Kasumi-1 (cell line): Measurements from ENCODE around the gene IRX5.
A peak's percentile ranks its signal among the peaks of the same experiment; 100 is the strongest.

Experiments used
- DNase-seq, 2 experiments: peaks; one replicate each; lab custom pipeline; 2025; lab: John Stamatoyannopoulos, UW

IRX5 gene

GRCh38 chr16:54931120-54932014 is 702 bp downstream of the IRX5 start:
- peak; percentile 21 to 26 for DNase-seq

DNA sequence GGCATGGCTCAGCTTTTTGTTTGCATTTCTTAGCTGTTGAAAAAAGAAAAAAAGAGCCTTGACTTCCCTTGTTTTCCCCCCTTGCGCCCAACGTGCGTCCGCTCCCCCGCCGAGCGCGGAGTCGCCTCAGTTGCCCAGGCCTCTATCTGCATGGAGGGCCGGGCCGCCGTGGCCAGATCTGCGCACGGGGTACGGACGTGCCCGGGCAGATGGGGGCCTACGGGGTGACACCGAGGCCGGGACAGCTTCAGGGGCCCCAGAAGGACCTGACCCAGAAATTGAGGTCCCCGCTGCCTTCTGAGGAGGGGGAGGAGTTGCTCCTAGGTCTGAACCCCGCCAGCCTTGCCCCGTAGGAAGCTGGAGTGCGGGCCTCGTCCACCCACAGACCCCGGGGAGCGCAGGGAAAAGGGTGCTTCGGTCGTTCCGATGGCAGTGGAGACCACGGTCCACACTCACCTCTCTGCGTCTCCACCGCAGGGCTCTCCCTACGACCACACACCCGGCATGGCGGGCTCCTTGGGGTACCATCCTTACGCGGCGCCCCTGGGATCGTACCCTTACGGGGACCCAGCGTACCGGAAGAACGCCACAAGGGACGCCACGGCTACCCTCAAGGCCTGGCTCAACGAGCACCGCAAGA is 1.5 kb downstream of the IRX5 start:
- peak in 1 of 2 experiments; percentile 23 for DNase-seq

GRCh38 chr16:54932737-54933254 is 2.1 kb downstream of the IRX5 start:
- DNase-seq = no peak

GRCh38 chr16:54933281-54934011 is 2.8 kb downstream of the IRX5 start:
- no peak for DNase-seq

GRCh38 chr16:54934481-54935265 is 4.0 kb downstream of the IRX5 start:
- no peak for DNase-seq

DNA sequence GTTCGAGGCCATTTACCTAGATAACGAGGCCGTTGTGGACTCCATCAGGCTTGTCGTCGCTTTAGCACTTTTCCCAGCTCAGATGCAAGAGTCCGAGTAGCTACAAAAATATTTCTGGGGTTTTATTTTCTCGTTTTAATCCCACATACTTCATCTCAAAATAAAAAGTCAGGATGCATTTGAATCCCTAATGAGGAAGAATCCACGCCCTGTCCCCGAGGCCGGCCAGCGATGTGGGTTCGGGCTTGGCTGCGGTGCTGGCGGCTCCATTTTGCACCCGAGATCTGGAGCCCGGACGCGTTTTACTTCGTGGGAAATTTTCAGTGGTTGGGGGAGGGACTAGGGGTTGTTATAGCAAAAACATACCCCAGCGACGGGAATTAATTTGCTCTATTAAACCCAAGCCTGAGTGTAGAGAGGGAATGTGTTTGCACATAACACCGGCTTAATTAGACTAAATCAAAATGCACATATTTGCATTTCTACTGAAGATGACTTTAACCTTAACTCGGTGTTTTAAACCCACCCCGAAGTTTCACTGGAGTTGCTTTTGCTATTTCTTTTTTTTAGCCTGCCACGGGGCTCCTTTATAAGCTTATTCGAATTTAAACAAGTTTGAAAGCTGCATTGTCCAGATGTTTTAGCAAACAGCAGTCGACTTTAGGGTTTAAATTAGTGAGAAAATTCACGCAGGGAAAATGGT is 4.8 kb downstream of the IRX5 start:
- DNase-seq = no peak

DNA sequence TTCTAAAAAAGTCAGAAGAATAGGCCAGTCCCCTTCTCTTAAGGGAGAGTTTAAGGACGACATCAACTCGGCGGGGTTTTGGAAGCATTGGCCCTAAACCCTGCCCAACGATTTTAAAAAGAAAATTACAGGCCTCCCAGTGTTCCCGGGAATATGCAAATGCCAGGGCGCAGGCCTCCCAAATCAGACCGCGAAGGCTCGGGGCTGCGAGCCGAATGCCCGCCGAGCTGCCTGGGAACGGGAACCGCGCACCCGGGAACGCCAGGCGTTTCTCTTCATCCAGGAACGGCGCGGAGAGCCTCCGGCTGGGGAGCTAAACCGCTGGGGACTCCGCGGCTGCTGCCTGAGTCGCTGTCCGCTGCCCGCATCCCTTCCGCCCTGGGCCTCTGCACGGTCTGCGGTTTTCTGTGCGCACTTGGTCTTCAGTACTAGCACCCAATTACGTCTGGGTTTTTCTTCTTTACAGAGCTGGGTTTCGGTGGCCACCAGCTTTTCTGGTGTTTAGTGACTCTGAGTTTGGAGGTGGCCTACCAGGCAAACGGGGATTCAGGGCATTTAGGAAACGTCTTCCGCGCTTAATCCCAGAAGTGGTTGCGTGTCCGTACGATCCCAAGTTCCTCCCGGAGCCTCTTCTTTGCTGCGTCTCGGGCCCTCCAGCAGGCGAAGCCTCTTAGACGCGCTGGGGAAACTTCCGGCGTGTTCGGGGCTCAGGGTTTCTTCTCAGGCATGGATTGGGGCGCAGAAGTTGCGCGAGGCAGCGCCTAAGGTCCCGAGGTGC is 5.7 kb downstream of the IRX5 start:
- peak; percentile 66 to 69 for DNase-seq

DNA sequence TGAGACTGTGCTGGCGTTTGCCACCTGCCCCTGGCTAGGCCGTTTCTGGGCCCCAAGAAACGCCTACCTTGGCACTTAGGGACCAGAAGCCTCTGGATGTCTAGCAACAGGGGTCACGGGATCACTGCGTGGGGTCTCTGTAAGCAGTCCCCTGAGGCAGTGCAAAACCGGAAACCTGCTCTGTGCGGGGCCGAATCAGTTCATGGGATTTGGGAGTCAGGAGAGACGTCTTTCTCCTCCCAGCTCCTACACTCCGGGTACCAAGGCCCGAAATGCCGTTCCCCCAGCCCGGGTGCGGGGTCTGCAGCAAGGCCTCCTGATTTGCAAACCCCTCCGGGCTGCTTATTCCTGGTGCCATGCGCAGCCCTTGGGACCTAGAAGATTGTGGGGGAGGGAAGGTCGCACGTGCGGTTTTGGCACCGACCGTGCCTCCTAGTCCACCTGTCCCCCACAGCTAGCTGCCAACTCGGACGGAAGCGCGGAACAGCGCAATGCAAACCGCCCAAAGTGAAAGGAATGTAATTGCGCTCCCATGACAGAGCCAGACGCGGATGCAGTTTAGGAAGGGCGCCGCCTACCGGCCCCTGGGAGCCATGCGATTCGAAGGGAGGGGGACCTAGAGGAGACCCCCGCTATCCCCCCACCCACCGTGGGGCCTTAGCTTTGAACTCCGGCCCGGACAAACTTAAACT is 6.5 kb downstream of the IRX5 start:
- peak; percentile 72 to 74 for DNase-seq

- DNase-seq = no peak
These were observed 7.1 kb downstream of the IRX5 start for GRCh38 chr16:54937671-54938211.

GRCh38 chr16:54938212-54939028 is 7.8 kb downstream of the IRX5 start:
- DNase-seq = no peak

- no peak for DNase-seq
These were observed 8.3 kb downstream of the IRX5 start for GRCh38 chr16:54939029-54939346.

- DNase-seq = no peak
These were observed 9.0 kb downstream of the IRX5 start for GRCh38 chr16:54939510-54940278.

GRCh38 chr16:54940279-54940604 is 9.6 kb downstream of the IRX5 start:
- DNase-seq = no peak

DNA sequence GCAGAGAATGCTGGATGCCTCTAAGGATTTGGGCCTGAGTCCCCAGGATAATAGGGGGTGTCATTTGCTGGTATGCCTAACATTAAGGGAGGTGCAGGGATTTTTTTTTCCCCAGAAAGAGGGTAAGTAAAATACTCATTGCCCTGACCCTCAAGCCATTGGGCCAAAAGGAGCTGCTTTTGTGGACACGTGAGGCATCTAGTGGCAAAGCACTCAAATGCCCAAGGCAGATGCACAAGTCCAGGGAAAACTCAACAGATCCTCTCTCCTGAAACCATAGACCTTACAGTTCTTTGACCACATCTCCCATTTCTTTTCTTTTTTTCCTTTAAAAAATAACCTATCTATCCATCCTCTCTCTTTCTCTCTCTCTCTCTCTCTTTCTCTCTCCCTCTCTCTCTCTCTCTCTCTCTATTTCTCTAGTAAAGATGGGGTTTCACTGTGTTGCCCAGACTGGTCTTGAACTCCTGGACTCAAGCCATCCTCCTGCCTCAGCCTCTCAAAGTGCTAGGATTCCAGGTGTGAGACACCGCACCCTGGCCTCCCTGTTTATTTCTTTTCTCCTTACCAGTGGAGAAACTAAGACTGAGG is 11.8 kb downstream of the IRX5 start:
- DNase-seq = no peak

DNA sequence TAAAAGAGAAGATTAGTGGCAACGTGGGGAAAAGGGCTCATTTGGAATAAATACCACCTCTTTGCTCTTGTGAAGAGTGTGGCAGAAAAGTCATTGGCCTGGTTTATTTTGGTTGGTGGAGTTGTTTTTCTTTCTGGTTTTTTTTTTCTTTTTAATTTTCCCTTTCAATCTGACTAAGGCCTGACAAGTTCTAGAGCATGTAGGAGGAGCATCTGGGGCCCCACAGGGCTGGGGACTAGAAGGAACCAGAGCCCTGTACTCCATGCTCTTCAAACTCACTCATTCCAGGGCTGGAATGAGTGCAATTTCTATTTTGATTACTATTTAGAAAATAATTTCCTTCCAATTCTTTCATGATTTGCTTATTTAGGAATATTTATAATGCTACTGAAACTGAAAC is 13.3 kb downstream of the IRX5 start:
- no peak for DNase-seq

- no peak for DNase-seq
These were observed 14.4 kb downstream of the IRX5 start for GRCh38 chr16:54945063-54945462.

GRCh38 chr16:54946909-54947308 is 16.2 kb downstream of the IRX5 start:
- no peak for DNase-seq

DNA sequence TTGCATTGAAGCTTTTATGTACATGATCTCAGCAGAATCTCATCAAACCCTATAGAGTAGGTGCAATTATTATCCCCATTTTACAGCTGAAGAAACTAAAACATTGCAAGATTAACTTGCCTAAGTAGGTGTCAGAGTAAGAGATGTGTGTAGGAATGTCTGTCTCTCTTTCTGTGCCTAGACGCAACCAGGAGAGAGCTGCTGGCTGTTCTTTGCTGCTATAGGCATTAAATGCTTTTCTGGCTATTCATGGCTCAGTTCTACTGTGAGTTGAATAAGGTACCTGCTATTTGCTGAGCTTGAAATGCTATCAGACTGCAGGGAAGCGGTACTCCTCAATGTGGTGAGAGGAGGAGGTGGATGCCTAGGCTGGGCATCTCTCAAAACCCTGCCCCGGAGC is 17.0 kb downstream of the IRX5 start:
- no peak for DNase-seq
